GDM1 (cell line): Measurements from ENCODE around the gene DNAJB6.

Experiments used
- DNase-seq: peaks from one replicate; lab custom pipeline; 2025; lab: John Stamatoyannopoulos, UW

The DNAJB6 gene

DNA sequence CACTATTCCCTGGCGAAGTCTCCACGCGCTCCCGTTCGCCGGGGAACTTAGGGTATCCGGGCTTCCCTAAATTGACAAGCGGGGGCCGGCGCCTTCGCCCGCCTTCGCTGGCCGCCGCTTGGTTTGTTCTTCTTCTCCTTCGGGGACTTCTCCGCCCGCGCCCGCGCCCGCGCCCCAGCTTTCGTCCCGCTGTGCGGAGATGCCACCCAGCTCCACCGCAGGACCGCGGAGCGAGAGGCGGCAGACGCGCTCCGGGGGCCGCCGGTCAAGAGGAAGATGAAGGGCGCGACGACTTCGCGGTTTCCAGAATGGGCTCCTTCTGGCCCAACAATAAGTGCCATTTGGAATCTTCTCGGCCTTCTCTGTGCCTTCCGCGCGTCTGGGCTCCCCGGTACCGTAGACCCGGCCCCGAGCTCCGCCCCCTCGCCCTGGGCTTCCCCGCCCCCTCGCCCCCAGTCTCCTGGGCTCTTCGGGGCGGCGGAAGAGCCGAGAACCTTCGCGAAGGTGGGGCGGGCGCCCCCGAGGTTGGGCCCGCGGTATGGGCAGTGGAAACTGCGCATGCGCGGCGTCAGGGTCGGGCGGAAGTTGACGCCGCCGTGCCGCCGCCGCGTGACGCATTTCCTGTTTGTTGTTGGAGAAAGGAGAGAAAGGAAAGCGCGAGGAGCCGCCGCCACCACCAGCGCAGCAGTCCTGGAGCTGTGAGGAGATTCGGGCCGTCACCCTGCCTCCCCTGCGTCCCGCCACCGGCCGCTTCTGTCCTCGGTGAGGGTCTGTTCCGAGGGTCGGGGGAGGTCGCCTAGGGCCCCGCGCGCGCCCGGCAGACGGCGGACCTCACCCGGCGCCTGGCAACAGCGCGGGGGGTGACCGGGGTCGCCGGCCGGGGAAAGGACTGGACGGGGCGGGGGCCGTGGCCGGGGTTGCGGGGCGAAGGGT lies at the start of gene DNAJB6:
TSS of gene DNAJB6 (plus strand) at position 622 of the 933 bp plus-strand sequence. CDS start 21,569 bp downstream, outside the sequence.
- peak; percentile 88 for DNase-seq

DNA sequence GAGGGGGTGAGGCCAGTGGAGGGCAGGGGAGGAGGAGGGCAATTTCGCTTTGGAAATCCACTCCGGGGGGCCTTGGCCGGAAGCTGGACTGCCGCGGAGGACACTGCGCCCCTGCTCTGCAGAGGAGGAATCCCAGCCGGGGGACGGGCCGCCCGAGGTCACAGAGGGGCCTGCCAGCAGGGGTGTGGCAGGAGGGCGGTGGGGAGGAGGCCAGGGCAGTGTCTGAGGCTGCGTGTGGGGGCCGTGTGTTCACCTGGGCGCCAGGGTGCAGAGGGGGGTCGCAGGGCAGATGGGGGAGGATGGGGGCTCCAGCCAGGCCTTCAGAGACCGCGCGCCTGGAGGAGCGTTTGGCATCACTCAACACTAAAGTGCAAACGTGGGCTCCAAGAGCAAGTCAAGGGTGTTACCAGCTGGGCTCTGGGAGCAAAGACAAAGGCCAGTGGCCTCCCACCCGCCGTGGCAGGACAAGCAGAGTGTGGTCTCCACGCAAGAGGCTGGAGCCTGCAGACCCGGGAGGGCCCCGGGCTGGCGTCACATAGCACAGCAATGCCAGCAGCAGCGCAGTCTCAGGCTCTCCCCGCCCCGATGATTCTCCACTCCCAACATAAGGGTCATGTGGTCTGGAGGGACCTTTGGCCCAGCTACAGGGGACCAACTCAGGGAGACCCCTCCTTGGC lies 45.3 kb upstream of the DNAJB6 start:
- DNase-seq, result no peak

DNA sequence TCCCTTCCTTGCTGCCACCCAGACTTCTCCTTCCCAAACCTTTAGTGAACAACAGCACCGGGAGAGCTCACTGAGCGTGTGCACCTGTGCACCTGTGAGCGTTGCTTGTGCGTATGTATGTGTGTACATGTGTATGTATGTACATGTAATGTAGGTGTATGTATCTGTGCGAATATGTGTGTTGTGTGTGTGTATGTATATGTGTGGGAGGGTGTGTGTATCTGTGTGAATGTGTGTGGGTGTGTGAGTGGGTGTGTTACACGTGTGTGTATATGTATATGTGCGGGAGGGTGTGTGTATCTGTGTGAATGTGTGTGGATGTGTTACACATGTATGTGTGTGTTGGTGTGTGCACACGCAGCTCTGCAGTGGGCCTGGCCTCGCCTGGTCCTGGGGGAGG lies 44.5 kb upstream of the DNAJB6 start:
- DNase-seq, result no peak

DNA sequence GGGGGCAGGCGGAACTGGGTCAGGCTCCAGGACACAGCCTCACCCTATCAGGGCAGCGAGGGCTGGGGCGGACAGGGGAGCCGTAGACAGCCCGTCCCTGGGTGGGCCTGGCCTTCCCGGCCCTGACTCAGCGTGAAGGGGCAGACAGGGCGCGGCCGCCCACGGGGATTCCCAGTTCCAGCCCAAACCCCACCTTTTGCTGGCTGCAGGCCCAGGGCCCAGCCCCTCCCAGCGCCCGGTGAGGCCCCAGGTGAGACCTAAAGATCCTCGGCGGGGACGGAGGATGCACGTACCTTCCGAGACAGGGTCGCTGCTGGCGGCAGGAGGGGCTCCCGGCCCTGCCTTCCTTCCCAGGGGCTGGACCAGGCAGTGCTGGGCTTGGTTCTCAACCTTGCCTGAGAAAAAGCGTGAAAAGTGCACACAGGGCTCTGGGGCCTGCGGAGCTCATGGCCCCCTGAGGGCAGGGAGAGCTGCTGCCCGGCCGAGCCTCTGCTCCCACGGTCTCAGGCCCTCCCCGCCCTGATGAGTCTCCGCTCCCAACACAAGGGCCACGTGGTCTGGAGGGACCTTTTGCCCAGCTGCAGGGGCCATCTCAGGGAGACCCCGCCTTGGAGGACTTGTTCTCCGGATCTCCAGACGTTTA lies 43.9 kb upstream of the DNAJB6 start:
- DNase-seq, result no peak

DNA sequence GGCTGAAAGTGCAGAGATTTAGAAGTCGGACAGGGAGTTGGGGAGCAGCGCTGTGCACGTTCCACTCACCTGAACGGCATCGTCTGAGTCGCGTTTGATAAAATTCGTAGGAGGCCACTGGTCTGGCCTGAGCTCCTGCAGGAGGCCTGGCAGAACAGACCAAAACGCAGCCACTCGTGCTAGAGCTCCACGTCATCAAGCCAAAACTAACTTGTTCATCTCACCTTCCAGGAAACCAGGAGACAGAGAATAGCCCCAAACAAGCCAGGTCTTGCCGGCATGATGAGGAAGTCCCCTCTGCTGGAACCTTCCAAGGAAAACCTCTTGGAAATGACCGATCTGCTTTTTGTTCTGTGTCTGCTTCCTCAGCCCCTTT lies 43.4 kb upstream of the DNAJB6 start:
- no peak for DNase-seq

DNA sequence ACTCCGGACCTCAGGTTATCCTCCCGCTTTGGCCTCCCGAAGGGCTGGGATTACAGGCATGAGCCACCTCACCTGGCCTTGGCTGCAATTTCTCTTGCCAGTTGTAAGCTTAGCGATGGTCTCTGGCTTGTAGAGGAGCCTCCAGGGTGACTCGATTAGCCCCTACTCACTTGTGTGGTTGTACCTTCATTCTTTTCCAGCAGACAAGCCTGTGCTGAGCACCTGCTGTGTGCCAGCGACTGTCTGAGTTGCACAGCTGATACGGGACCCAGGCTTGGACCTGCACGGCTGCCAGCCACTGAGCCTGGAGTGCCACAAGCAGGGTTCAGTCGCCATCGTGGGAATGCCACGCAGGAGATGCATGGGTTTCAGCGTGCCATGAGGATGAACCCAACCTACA lies 42.0 kb upstream of the DNAJB6 start:
- DNase-seq, result no peak

DNA sequence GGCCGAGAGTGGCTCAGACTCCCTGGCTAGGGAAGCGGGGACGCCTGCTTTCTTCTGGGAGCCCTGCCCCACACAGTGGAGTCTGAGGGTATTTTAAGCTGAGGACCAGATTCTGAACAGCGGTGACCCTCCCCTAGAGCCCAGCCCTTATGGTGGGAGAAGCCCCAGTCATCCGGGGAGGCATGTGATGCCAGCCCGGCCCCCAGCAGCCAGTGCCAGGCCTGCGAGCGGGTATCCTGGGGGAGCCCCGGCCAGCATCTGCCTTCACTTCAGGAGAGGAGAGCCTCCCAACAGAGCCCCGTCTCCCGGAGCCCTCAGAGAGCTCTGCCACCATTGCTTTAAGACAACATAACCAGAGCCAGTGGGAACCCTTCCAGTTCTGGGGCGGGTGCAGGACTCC lies 41.5 kb upstream of the DNAJB6 start:
- DNase-seq, result no peak

DNA sequence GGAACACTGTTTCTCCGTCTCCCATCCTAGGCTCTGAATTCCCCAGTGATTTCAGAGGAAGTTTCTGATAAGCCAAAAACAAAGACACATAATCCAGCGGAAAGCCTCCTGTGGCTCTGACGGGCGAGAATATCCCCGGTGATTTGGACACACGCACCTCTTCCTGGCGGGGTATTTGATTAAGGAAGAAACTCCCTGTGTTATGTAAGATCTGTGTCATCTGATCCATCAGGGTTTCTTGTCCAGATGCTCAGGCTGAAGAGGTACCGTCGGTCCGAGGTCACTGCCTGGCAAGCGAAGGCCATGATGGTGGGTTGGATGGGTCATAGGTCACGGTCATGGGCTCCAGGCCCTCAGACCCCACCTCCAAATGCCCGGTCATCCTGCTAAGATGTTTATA lies 39.6 kb upstream of the DNAJB6 start:
- no peak for DNase-seq

DNA sequence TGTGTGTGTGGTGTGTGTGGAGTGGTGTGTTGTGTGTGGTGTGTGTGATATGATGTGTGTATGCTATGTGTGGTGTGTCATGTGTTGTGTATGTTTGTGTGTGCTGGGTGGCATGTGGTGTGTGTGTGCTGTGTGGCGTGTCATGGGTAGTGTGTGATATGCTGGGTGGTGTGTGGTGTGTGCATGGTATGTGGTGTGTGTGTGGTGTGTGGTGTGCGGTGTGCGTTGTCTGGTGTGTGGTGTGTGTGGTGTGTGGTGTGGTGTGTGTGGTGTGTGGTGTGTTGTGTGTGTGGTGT lies 37.5 kb upstream of the DNAJB6 start:
- no peak for DNase-seq

DNA sequence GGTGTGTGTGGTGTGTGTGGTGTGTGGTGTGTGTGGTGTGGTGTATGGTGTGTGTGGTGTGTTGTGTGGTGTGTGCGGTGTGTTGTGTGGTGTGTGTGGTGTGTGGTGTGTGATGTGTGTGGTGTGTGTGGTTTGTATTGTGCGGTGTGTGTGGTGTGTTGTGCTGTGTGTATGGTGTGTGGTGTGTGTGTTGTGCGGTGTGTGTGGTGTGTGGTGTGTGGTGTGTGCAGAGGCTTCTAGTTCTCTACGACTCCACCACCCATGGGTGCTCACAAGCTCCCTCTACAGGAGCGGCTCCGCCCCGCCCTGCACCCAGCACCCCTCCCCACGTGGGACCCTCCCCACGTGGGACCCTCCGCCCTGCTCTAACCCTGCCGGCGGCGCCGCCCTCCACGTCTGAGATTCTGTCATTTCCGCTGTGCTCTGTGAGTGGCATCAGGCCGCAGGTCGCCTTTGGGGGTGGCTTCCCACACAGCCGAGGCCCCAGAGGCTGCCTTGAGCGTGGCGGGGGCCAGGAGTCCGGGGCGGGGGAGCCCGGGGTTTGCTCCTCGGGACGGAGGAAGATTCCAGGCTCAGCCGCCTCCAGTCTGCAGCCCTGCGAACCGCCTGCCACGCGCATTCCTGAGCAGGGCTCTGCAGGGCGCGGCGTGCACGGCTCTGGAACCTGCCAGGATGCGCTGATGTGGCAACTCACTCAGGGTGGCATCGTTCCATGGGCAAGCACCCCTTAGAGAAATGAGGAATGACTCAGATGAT lies 37.0 kb upstream of the DNAJB6 start:
- no peak for DNase-seq

DNA sequence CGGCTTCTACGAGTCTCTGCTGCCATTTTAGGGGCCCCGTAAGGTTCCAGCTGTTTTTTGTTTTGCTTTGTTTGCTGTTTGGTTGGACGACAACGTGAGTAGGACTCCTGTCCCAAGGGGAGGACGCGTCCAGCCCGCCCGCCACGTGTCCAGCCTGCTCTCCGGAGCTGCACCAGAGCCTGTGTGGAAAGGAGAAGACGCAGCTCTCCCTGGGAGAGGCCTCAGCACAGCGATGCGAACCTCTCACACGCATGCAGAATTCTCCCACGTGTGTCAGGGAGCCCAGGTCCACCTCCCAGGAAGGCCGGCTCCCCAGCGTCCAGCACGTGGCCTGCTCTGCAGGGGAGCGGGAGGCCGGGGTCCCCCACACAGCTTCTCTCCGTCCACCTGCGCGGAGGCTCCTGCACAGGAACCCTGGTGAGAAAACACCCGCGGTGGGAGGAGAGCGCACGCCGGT lies 36.4 kb upstream of the DNAJB6 start:
- no peak for DNase-seq

DNA sequence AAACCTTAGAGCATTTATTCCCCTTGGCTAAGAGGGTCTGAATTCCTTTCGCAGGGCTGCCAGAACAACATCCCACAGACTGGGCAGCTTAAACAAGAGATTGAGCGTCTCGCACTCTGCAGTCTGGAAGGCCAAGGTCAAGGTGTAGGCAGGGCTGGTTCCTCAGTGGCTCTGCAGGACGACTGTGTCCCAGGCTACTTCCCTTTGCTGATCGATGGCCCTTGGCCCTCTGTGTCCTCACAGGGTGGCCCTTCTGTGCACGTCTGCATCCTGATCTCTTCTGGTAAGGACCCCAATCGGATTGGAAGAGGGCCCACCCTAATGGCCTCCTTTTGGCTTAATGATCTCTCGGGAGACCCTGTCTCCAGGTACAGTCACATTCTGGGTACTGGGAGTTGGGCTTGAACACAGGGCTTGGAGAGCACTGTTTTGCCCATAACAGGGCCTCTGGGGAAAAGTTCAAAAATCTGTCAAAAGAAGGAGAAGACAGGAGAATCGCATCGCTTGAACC lies 35.1 kb upstream of the DNAJB6 start:
- no peak for DNase-seq

DNA sequence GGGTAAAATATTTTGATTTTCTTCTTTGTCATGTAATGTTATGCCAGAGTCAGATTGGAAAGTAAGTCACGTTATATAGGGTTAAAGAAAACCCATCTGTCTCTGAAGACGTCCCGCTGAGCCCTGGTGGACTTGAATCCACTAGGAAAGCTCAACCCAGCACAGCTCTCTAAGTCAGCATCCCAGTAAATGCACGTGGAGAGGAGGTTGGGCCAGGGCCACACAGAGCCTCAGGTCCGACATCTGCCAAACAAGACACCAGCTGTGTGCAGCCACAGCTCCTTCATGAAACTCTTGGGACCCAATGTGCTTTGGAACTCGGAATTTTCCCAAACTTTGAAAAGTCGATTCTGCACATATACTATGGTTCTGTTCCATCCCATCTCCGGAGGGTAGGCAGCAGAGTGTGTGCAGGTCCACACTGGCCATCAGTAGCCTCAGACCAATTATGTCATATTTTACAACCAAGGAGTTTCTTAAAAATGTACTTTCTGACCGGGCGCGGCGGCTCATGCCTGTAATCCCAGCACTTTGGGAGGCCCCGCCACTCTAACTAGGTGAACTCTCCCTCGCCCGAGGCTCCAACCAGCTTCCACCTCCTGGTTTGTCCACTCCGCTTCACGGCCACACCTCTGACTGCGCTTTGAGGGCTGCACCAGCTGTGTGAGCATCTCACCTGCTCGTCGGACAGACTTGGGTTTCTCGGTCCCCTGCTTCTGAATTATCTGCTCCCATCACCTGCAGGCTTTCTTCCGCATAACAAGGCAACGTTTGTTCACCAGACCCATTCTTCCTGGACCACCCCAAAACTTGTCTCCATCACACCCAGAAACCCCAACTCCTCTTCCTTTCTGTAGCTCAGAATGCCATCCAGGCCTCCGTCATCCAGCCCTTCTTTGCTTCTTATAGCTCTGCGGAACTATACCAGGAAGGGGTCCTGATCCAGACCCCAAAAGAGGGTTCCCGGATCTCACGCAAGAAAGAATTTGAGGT lies 29.7 kb upstream of the DNAJB6 start:
- DNase-seq, result no peak

DNA sequence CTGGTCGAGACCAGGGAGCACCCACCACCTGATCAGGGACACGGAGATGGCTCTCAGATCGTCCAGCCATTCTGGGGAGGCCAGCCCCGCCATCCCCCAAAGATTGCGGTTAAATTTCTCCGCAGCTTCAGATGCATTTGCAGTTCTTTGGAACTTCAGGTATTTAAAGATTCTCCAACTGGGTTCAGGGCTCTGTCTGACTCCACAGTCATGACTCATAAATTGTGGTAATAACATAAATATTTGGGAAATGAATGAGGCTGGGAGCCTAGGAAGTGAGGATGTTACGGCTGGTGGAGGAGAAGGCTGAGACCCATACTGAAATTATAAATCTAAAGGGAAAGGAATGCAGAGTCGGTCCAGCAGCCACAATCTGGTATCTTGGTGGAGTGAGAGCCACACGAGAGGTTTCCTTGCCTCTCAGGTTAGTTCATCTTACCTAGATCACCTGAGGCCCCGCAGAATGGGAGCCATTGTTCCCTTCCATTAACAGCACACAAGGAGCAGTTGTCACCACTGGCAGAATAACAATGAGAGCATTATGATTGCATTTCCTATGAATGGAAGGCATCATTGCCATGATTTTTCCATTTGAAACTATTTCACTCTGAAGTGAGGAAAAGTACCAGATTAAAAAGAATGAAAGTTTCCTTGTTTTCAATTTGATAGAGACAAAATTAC lies 26.7 kb upstream of the DNAJB6 start:
- DNase-seq, result no peak

DNA sequence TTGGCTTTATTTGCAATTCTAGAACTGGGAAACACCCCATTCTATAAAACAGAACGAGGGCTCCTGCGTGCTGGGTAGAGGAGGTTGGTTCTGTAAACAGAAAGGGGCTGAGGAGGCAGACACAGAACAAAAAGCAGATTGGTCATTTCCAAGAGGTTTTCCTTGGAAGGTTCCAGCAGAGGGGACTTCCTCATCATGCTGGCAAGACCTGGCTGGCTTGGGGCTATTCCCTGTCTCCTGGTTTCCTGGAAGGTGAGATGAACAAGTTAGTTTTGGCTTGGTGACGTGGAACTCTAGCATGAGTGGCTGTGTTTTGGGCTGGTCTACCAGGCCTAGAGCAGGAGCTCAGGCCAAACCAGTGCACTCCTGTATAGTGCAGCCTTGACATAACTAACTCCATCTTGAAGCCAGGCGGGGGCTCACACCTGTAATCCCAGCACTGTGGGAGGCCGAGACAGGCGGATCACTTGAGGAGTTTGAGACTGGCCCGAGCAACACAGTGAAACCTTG lies 26.1 kb upstream of the DNAJB6 start:
- DNase-seq, result no peak

DNA sequence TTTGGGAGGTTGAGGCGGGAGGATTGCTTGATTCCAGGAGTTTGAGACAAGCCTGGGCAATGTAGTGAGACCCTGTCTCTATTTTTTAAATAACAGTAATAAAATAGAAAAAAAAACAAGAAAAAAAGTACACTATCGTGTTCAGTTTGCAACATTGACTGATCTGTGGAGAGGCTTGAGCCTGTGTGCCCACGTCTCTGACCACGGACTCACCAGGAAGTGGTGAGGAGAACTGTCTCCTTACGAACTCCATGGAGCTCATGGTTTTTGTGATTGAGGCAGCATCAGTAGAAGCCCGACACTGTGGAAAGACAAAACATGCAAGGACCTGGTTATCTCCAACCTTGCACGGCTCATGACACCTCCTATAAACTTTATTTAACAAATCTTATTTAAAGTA lies 23.9 kb upstream of the DNAJB6 start:
- peak; percentile 53 for DNase-seq

DNA sequence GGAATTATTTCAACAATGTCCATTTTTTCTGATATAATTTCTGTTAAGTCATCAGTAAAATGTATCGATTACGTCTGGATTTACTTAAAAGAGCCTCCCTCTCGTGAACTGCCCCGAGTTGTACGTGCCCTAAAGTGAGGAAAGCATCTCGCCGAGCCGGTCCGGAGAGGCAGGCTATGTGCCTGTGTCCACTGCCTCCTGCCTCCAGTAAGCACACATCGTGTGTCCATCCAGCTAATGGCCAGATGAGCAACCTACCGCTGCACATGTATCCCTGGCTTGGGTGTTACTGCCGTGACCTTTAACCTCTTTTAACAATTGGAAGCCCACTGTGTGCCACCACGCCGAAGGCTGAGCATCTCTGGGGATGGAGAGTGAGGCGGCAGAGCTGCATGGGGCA lies 23.2 kb upstream of the DNAJB6 start:
- DNase-seq, result no peak

DNA sequence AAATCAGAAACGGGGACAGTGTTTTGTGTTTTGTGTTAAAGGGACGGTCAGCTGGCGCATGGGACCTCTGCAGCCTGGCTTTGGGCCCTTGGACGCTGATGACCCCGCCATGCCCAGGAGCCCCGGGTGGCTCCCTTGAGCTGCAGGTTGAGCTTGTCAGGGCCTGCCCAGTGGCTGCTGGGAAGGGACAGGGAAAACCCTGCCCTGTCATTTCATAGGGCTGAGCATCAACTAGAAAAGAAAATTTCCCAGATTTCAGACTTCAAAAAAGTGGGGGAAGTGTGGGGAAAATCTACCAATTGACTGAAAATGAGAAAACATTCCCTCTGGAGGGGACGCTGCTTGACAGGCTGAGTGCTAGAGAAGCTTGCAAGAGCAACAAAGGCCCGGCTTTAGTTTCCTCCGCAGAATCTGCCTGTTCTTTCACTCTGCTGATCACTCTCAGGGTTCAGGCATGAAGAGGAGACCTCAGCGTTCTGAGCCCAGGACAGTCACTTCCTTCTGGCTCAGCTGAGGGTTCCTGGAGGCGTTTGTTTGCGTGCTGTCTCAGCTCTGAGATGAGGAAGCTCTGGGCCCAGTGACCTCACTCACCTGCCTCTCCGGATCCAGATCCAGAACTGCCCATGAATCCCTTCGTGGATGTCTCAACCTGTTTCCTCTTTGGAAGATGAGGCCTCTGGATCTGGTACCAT lies 18.6 kb upstream of the DNAJB6 start:
- peak; percentile 64 for DNase-seq

DNA sequence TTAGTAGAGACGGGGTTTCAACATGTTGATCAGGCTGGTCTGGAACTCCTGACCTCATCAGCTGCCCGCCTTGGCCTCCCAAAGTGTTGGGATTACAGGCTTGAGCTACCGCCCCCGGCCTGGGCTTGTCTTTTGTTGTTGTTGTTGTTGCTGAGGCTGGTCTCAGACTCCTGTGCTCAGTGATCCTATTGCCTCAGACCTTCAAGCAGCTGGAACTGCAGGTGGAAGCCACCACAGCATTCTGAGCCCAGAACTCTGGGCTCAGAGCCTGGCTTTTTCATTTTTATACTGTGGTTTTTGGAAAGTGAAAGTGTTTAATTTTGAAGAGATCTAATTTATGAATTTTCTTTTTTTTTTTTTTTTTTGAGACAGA lies 16.2 kb upstream of the DNAJB6 start:
- no peak for DNase-seq
